Liver (tissue), 9 donors: ENCODE results near the gene F8A2. TPM values are rescaled to one million over a fixed set of nuclear protein-coding genes. Genes with fewer than 3 reads are reported as not detected.
"Not testable (repeated sequence)": the region's sequence is repeated elsewhere in the genome, so short reads cannot be mapped to it uniquely, and the experiment has no call there.

Experiments
- DNase-seq: peaks from one replicate; pipeline ENCODE4 v3.0.0-alpha.2; 2017; ENCODE audit warnings: low spot score
- H3K27ac ChIP-seq, 2 donors: one replicate each; pipeline ENCODE4 v1.7.0; 2013; ENCODE audit warnings: inconsistent platforms in 2 of 2, low read length in 2 of 2, control low read depth in 1 of 2, low read depth in 1 of 2, mild to moderate bottlenecking in 1 of 2
- H3K27me3 ChIP-seq, 4 donors: one replicate each; pipeline versions ENCODE4 v1.6.1 to v1.7.0; 2013; ENCODE audit warnings: low read length in 3 of 4, inconsistent platforms in 1 of 4, mild to moderate bottlenecking in 1 of 4, moderate library complexity in 1 of 4; ENCODE audit not compliant: control insufficient read depth in 4 of 4, insufficient read depth in 4 of 4
- H3K36me3 ChIP-seq, 4 donors: one replicate each; pipeline versions ENCODE4 v1.6.1 to v1.7.0; 2013; ENCODE audit warnings: low read length in 3 of 4, mild to moderate bottlenecking in 3 of 4, low read depth in 1 of 4, moderate library complexity in 1 of 4; ENCODE audit not compliant: control insufficient read depth in 4 of 4, insufficient read depth in 3 of 4
- H3K4me1 ChIP-seq, 4 donors: one replicate each; pipeline versions ENCODE4 v1.6.1 to v1.7.0; 2013; ENCODE audit warnings: low read length in 3 of 4, mild to moderate bottlenecking in 3 of 4, moderate library complexity in 1 of 4; ENCODE audit not compliant: control insufficient read depth in 4 of 4, insufficient read depth in 4 of 4
- H3K4me3 ChIP-seq, 3 donors: one replicate each; pipeline versions ENCODE4 v1.6.1 to v1.7.0; 2013; ENCODE audit warnings: low read length in 3 of 3, control low read depth in 1 of 3, low read depth in 1 of 3, mild to moderate bottlenecking in 1 of 3
- H3K9ac ChIP-seq, 2 donors: one replicate each; pipeline ENCODE4 v1.7.0; 2013; ENCODE audit warnings: low read length in 2 of 2, mild to moderate bottlenecking in 2 of 2, moderate library complexity in 2 of 2, control low read depth in 1 of 2, low read depth in 1 of 2
- H3K9me3 ChIP-seq, 4 donors: one replicate each; pipeline versions ENCODE4 v1.6.1 to v1.7.0; 2013; ENCODE audit warnings: low read length in 3 of 4; ENCODE audit not compliant: control insufficient read depth in 4 of 4
- CTCF ChIP-seq: fragments of 150-350 bp; IDR thresholded peaks from 2 replicates; pipeline ENCODE4 v1.5.1; 2017; ENCODE audit warnings: improper control_type of control experiment, low read depth, low read length; ENCODE audit not compliant: missing input control
- FOXA2 ChIP-seq: IDR thresholded peaks from 2 replicates; pipeline ENCODE4 v1.6.1; 2016; ENCODE audit warnings: antibody characterized with exemption
- GABPA ChIP-seq, 2 donors: IDR thresholded peaks in 1 of 2; conservative IDR thresholded peaks in 1 of 2; 2 replicates each; pipeline ENCODE4 v1.6.1; 2016; ENCODE audit warnings: antibody characterized with exemption in 2 of 2, mild to moderate bottlenecking in 1 of 2, moderate library complexity in 1 of 2
- HNF4A ChIP-seq, 2 donors: conservative IDR thresholded peaks; 2 replicates each; pipeline ENCODE4 v1.6.1; 2016; ENCODE audit warnings: antibody characterized with exemption in 2 of 2, mild to moderate bottlenecking in 2 of 2
- JUND ChIP-seq, 2 donors: IDR thresholded peaks; 2 replicates each; pipeline ENCODE4 v1.6.1; 2016; ENCODE audit warnings: antibody characterized with exemption in 2 of 2
- RAD21 ChIP-seq, 2 donors: IDR thresholded peaks; 2 replicates each; pipeline ENCODE4 v1.6.1; 2016; ENCODE audit warnings: antibody characterized with exemption in 2 of 2, mild to moderate bottlenecking in 2 of 2
- SP1 ChIP-seq: IDR thresholded peaks from 2 replicates; pipeline ENCODE4 v1.6.1; 2018; ENCODE audit warnings: antibody characterized with exemption, mild to moderate bottlenecking
- ZBTB33 ChIP-seq: IDR thresholded peaks from 2 replicates; pipeline ENCODE4 v1.6.1; 2016; ENCODE audit warnings: antibody characterized with exemption
- WGBS: extraction: QIAGEN DNeasy Blood & Tissue Kit; methylation state at CpG from one replicate; pipeline ENCODE4 v1.1.7; 2013; 5-methylcytosine and 5-hydroxymethylcytosine counted together
- polyA plus RNA-seq, 2 donors: library from polyadenylated mRNA; stranded (reverse) in 1 of 2; unstranded in 1 of 2; fragments of 200-250 nt in 1 of 2; fragments of >200 nt in 1 of 2; fragmentation: Nextera tagmentation in 1 of 2; extraction: Ambion mirVana in 1 of 2; gene quantifications; one replicate each; pipeline versions ENCODE4 v1.2.1 to v1.2.3, GENCODE V29; 2013 to 2015
- total RNA-seq, 2 donors: library from RNA; depleted of rRNA; stranded (reverse); fragments of >200 nt; gene quantifications; one replicate each; pipeline ENCODE4 v1.2.3, GENCODE V29; 2014
- TF ChIP-seq, protein P1 (sequence below): IDR thresholded peaks from 2 replicates; pipeline ENCODE4 v1.6.1; 2016; ENCODE audit warnings: antibody characterized with exemption
- TF ChIP-seq, protein P2 (sequence below): IDR thresholded peaks from 2 replicates; pipeline ENCODE4 v1.6.1; 2016; ENCODE audit warnings: antibody characterized with exemption, mild to moderate bottlenecking
- donor health status: healthy.
- donor health status: healthy.
- donor health status: healthy.
- donor health status: healthy.
- donor health status: healthy.

Gene F8A2
- total and polyA plus RNA-seq, 4 donors, result not detected

- H3K27ac ChIP-seq, result no peak overlapping the region
- H3K27me3 ChIP-seq, result no peaks in the 10 kb centered on the region
- H3K9ac ChIP-seq, result no peak overlapping the region
- H3K4me3 ChIP-seq, result no peak overlapping the region
- H3K4me1 ChIP-seq, result no peaks in the 10 kb centered on the region
- WGBS, result 98% methylated on average over 8 of the region's 8 CpGs
- TF ChIP-seq CTCF (no peak), GABPA (IDR thresholded peaks at IDR 0.05 in 1 of 2, conservative IDR thresholded peaks at IDR 0.05 in 1 of 2) (no peak), JUND (IDR thresholded peaks at IDR 0.05) (no peak)
- TF ChIP-seq, protein P1, sequence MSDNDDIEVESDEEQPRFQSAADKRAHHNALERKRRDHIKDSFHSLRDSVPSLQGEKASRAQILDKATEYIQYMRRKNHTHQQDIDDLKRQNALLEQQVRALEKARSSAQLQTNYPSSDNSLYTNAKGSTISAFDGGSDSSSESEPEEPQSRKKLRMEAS, result no peak
- TF ChIP-seq, protein P2, sequence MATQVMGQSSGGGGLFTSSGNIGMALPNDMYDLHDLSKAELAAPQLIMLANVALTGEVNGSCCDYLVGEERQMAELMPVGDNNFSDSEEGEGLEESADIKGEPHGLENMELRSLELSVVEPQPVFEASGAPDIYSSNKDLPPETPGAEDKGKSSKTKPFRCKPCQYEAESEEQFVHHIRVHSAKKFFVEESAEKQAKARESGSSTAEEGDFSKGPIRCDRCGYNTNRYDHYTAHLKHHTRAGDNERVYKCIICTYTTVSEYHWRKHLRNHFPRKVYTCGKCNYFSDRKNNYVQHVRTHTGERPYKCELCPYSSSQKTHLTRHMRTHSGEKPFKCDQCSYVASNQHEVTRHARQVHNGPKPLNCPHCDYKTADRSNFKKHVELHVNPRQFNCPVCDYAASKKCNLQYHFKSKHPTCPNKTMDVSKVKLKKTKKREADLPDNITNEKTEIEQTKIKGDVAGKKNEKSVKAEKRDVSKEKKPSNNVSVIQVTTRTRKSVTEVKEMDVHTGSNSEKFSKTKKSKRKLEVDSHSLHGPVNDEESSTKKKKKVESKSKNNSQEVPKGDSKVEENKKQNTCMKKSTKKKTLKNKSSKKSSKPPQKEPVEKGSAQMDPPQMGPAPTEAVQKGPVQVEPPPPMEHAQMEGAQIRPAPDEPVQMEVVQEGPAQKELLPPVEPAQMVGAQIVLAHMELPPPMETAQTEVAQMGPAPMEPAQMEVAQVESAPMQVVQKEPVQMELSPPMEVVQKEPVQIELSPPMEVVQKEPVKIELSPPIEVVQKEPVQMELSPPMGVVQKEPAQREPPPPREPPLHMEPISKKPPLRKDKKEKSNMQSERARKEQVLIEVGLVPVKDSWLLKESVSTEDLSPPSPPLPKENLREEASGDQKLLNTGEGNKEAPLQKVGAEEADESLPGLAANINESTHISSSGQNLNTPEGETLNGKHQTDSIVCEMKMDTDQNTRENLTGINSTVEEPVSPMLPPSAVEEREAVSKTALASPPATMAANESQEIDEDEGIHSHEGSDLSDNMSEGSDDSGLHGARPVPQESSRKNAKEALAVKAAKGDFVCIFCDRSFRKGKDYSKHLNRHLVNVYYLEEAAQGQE, result no peak
- no peaks in the 10 kb centered on the region for H3K36me3 ChIP-seq
- no peak for DNase-seq
- H3K9me3 ChIP-seq, result peaks cover 0 to 3% (median 1%) of the 10 kb centered on the region in 4 donors
Observed at GRCh38 chrX:155389634-155390033, 7.7 kb downstream of the F8A2 start.

GRCh38 chrX:155394747-155395276, 12.9 kb downstream of the F8A2 start:
- not testable (repeated sequence) for H3K4me1 ChIP-seq, H3K36me3 ChIP-seq, H3K27me3 ChIP-seq, H3K9ac ChIP-seq, DNase-seq, H3K9me3 ChIP-seq, H3K27ac ChIP-seq, H3K4me3 ChIP-seq
- 86% methylated on average over 7 of the region's 7 CpGs for WGBS

DNA sequence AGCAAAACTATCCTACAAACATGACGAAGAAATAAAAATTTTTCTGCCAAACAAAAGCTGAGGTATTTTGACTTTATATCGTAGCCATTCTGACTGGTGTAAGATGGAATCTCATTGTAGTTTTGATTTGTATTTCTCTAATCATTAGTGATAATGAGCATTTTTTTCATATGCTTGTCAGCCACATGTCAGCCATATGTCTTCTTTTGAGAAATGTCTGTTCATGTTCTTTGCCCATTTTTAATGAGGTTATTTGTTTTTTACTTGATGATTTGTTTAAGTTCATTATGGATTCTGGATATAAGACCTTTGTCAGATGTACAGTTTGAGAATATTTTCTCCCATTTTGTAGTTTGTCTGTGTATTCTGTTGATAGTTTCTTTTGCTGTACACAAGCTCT, 24.5 kb downstream of the F8A2 start:
- WGBS, result 99% methylated on average over 2 of the region's 2 CpGs
- Histone ChIP-seq H3K9me3 (peaks cover 0 to 2% (median 0%) of the 10 kb centered on the region in 4 donors), H3K27ac (no peak overlapping the region), H3K36me3 (no peaks in the 10 kb centered on the region), H3K4me3 (no peak overlapping the region), H3K27me3 (no peaks in the 10 kb centered on the region), H3K9ac (no peak overlapping the region), H3K4me1 (no peaks in the 10 kb centered on the region)
- DNase-seq, result no peak
- TF ChIP-seq HNF4A (conservative IDR thresholded peaks at IDR 0.05), result no peak
- no peak for TF ChIP-seq RAD21 (IDR thresholded peaks at IDR 0.05)
- no peak for TF ChIP-seq ZBTB33
- TF ChIP-seq FOXA2, result no peak
- TF ChIP-seq SP1, result no peak
